ENCODE data around the gene NDST1. TPM values are rescaled to one million over a fixed set of nuclear protein-coding genes. Genes with fewer than 3 reads are reported as not detected.
"Not testable (repeated sequence)": the region's sequence is repeated elsewhere in the genome, so short reads cannot be mapped to it uniquely, and the experiment has no call there.

The NDST1 gene
- total and polyA plus RNA-seq, 4 donors: 45.6 to 145 (median 60.7) TPM

DNA sequence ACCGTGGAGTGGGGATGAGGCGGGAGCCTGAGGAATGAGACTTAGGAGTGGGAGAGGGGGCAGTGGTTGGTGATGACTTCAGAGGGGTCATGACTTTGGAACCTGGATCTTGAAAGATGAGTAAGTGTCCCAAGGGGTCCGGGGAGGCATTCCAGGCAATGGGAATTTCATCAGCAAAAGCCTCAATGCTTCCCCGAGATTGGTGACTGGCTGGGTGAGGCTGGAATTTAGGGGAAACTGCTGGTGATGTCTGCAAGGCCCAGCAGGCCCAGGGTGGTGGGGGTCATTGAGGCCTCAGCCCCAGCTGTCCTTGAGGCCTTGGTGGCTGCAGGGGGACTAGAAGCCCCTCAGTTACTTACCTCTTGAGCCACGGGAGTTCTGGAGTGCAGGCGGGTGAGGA, 7.5 kb downstream of the NDST1 start:
- H3K9ac ChIP-seq (ENCODE audit: insufficient read depth in 1 of 2, low read length in 2 of 2): no peak overlapping the region
- ATAC-seq (ENCODE audit: insufficient read depth, low FRiP score): no peak
- WGBS, 2 donors: 78 to 82% methylated on average over 6 of the region's 6 CpGs

DNA sequence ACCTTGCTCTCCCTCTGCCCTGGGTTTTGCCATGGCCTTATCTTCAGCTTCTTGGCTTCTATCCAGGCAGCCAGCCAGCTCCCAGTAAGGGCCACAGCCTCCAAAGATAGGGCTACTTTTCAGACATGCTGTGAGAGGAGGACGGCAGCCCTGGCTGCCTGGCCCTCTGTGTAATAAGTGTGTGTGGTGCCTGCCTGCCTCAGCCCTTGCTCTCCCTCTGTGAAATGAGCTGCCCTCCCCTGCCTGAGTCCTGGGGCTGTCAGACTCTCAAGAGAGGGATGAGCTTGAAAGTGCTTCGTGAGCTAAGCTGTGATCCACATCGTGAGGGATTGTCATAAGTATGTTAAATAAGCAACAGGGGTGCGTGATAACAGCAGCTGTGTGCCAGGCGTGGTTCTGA, 8.1 kb downstream of the NDST1 start:
- H3K36me3 ChIP-seq (ENCODE audit: control insufficient read depth in 4 of 4, insufficient read depth in 4 of 4, low read length in 4 of 4): peaks cover 0 to 11% (median 4%) of the 10 kb centered on the region in 4 donors
- DNase-seq (peak in 2 of 3 donors; percentile 58 to 62), ATAC-seq (ENCODE audit: insufficient read depth, low FRiP score) (no peak)
- H3K27me3 ChIP-seq (ENCODE audit: control insufficient read depth in 3 of 3, insufficient read depth in 3 of 3, low read length in 2 of 3): no peaks in the 10 kb centered on the region
- 53 to 80% methylated on average over 5 of the region's 5 CpGs for WGBS, 2 donors
- no peak overlapping the region for H3K9ac ChIP-seq (ENCODE audit: insufficient read depth in 1 of 2, low read length in 2 of 2)
- H3K4me3 ChIP-seq: no peak overlapping the region
- peak overlapping the region; percentile 62 to 76 for H3K27ac ChIP-seq (ENCODE audit: low read depth in 1 of 2, low read length in 1 of 2)
- TF ChIP-seq, protein P1, sequence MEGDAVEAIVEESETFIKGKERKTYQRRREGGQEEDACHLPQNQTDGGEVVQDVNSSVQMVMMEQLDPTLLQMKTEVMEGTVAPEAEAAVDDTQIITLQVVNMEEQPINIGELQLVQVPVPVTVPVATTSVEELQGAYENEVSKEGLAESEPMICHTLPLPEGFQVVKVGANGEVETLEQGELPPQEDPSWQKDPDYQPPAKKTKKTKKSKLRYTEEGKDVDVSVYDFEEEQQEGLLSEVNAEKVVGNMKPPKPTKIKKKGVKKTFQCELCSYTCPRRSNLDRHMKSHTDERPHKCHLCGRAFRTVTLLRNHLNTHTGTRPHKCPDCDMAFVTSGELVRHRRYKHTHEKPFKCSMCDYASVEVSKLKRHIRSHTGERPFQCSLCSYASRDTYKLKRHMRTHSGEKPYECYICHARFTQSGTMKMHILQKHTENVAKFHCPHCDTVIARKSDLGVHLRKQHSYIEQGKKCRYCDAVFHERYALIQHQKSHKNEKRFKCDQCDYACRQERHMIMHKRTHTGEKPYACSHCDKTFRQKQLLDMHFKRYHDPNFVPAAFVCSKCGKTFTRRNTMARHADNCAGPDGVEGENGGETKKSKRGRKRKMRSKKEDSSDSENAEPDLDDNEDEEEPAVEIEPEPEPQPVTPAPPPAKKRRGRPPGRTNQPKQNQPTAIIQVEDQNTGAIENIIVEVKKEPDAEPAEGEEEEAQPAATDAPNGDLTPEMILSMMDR (IDR thresholded peaks at IDR 0.05; ENCODE audit: control extremely low read depth, extremely low read depth): no peak
- no peaks in the 10 kb centered on the region for H3K9me3 ChIP-seq (ENCODE audit: control insufficient read depth in 4 of 4, insufficient read depth in 3 of 4, low read length in 3 of 4)
- H3K4me1 ChIP-seq (ENCODE audit: control insufficient read depth in 5 of 5, insufficient read depth in 5 of 5, low read length in 5 of 5): peaks cover 18 to 49% (median 38%) of the 10 kb centered on the region in 5 donors

More for the DNA sequence above, 7.5 kb downstream of the NDST1 start:
- TF ChIP-seq, protein P1 (IDR thresholded peaks at IDR 0.05; ENCODE audit: control extremely low read depth, extremely low read depth): no peak
- peaks cover 21 to 52% (median 43%) of the 10 kb centered on the region in 5 donors for H3K4me1 ChIP-seq (ENCODE audit: control insufficient read depth in 5 of 5, insufficient read depth in 5 of 5, low read length in 5 of 5)
- DNase-seq: no peak
- H3K27ac ChIP-seq (ENCODE audit: low read depth in 1 of 2, low read length in 1 of 2): peak overlapping the region; percentile 34 to 76
- H3K9me3 ChIP-seq (ENCODE audit: control insufficient read depth in 4 of 4, insufficient read depth in 3 of 4, low read length in 3 of 4): no peaks in the 10 kb centered on the region
- no peaks in the 10 kb centered on the region for H3K27me3 ChIP-seq (ENCODE audit: control insufficient read depth in 3 of 3, insufficient read depth in 3 of 3, low read length in 2 of 3)
- H3K36me3 ChIP-seq (ENCODE audit: control insufficient read depth in 4 of 4, insufficient read depth in 4 of 4, low read length in 4 of 4): peaks cover 0 to 7% (median 4%) of the 10 kb centered on the region in 4 donors
- no peak overlapping the region for H3K4me3 ChIP-seq

DNA sequence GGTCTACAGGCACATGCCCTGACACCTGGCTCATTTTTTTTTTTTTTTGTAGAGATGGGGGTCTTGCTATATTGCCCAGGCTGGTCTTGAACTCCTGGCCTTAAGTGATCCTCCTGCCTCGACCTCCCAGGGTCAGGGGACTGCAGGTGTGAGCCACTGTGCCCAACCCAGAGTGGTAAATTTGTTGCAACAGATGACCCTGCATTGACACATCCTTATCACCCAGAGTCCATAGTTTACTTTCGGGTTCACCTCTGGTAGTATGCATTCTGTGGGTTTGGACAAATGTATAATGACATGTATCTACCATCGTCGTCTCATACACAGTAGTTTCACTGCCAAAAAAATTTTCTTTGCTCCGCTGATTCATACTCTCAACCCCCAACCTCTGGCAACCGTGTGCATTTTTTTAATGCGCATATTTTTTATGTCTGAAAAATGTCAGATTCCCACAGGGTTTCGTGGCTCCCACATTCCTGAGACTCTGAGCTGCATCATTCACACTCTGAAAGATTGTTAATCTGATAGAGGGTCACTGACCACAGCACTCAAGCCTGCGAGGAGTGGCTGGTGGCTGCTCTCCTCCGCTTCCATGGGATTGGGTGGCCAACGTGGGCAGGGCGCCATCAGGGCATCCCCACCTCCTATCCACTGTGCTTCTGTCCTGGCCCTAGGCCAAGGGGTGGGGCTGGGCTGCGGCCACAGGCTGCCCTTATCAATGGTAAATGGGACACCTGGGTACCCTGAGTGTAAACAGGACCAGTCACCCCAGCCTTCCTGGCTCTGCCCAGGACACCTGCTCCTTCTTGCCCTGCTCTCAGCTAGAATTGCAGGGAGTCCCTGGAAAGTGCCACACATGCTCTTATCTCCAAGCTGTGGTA, 9.6 kb downstream of the NDST1 start:
- ATAC-seq (ENCODE audit: insufficient read depth, low FRiP score): peak; percentile 16
- H3K36me3 ChIP-seq (ENCODE audit: control insufficient read depth in 4 of 4, insufficient read depth in 4 of 4, low read length in 4 of 4): peaks cover 0 to 20% (median 9%) of the 10 kb centered on the region in 4 donors
- no peak overlapping the region for H3K4me3 ChIP-seq
- peak; percentile 26 to 60 (median 38) for DNase-seq
- no peaks in the 10 kb centered on the region for H3K9me3 ChIP-seq (ENCODE audit: control insufficient read depth in 4 of 4, insufficient read depth in 3 of 4, low read length in 3 of 4)
- peaks cover 4 to 35% (median 30%) of the 10 kb centered on the region in 5 donors for H3K4me1 ChIP-seq (ENCODE audit: control insufficient read depth in 5 of 5, insufficient read depth in 5 of 5, low read length in 5 of 5)
- TF ChIP-seq, protein P1 (IDR thresholded peaks at IDR 0.05; ENCODE audit: control extremely low read depth, extremely low read depth): no peak
- WGBS, 2 donors: 39 to 60% methylated on average over 13 of the region's 13 CpGs
- H3K27ac ChIP-seq (ENCODE audit: low read depth in 1 of 2, low read length in 1 of 2): peak overlapping the region in 1 of 2 donors; percentile 79
- no peaks in the 10 kb centered on the region for H3K27me3 ChIP-seq (ENCODE audit: control insufficient read depth in 3 of 3, insufficient read depth in 3 of 3, low read length in 2 of 3)
- no peak overlapping the region for H3K9ac ChIP-seq (ENCODE audit: insufficient read depth in 1 of 2, low read length in 2 of 2)

DNA sequence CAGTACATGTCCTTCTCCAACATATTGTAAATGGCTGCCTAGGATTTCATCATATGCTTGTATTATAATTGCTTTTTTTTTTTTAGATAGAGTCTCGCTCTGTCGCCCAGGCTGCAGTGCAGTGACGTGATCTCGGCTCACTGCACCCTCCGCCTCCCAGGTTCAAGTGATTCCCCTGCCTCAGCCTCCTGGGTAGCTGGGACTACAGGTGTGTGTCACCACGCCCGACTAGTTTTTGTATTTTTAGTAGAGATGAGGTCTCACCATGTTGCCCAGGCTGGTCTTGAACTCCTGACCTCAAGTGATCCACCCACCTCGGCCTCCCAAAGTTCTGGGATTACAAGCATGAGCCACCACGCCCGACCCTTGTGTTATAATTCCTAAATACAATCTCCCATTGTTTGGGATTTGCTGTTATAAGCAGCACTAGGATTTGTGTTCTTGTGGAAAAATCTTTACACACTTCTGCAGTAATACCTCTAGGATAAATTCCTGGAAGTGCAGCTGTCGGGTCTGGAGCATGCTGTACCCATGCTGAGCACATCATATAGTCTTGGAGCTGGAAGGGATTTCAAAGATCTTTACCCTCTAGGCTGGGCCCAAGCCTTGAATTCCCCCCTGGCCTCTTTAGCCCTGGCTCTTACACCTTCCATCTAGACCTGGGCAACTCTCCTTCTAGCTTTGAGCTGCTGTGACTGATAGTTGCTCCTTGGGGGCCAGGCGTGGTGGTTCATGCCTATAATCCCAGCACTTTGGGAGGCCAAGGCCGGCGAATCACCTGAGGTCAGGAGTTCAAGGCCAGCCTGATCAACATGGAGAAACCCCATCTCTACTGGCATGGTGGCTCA, 11.0 kb downstream of the NDST1 start:
- Histone ChIP-seq H3K36me3 (ENCODE audit: control insufficient read depth in 4 of 4, insufficient read depth in 4 of 4, low read length in 4 of 4) (peaks cover 0 to 20% (median 9%) of the 10 kb centered on the region in 4 donors), H3K4me1 (ENCODE audit: control insufficient read depth in 5 of 5, insufficient read depth in 5 of 5, low read length in 5 of 5) (peaks cover 5 to 42% (median 39%) of the 10 kb centered on the region in 5 donors), H3K27ac (ENCODE audit: low read depth in 1 of 2, low read length in 1 of 2) (peak overlapping the region in 1 of 2 donors; percentile 12)
- not testable (repeated sequence) for H3K27me3 ChIP-seq (ENCODE audit: control insufficient read depth in 3 of 3, insufficient read depth in 3 of 3, low read length in 2 of 3); H3K4me3 ChIP-seq; DNase-seq; ATAC-seq (ENCODE audit: insufficient read depth, low FRiP score); H3K9ac ChIP-seq (ENCODE audit: insufficient read depth in 1 of 2, low read length in 2 of 2); H3K9me3 ChIP-seq (ENCODE audit: control insufficient read depth in 4 of 4, insufficient read depth in 3 of 4, low read length in 3 of 4)
- 90 to 93% methylated on average over 14 of the region's 14 CpGs for WGBS, 2 donors

All from lung (tissue), 12 donors.